Right lobe of liver (tissue), 6 donors: Measurements from ENCODE around the gene NRTN. TPM values are rescaled to one million over a fixed set of nuclear protein-coding genes. Genes with fewer than 3 reads are reported as not detected.
A peak's percentile ranks its signal among the peaks of the same experiment; 100 is the strongest.

Source experiments
- ATAC-seq, 4 donors: fragments of 200-7000 bp; cut with Tn5 transposase; one replicate each; pipeline ENCODE4 v1.9.1; 2020; ENCODE audit warnings: mild to moderate bottlenecking in 4 of 4, moderate library complexity in 4 of 4
- DNase-seq, 3 donors: peaks; one replicate each; pipeline ENCODE4 v3.0.0-alpha.2; 2020
- H3K27ac ChIP-seq, 3 donors: fragments of 200-600 bp; one replicate each; pipeline ENCODE4 v1.8.0; 2022
- H3K27me3 ChIP-seq, 2 donors: fragments of 200-600 bp; one replicate each; pipeline ENCODE4 v1.8.0; 2022
- H3K36me3 ChIP-seq, 4 donors: fragments of 200-600 bp; sonication (generic) in 1 of 4; one replicate each; pipeline versions ENCODE4 v1.5.1 to v1.8.0; 2017 to 2022; ENCODE audit warnings: control low read depth in 1 of 4
- H3K4me1 ChIP-seq, 4 donors: fragments of 200-600 bp; sonication (generic) in 1 of 4; one replicate each; pipeline versions ENCODE4 v1.5.1 to v1.8.0; 2017 to 2022; ENCODE audit warnings: control low read depth in 1 of 4
- H3K4me3 ChIP-seq, 3 donors: fragments of 200-600 bp; one replicate each; pipeline ENCODE4 v1.8.0; 2022
- H3K9me3 ChIP-seq, 4 donors: fragments of 200-600 bp; sonication (generic) in 1 of 4; one replicate each; pipeline versions ENCODE4 v1.5.1 to v1.8.0; 2017 to 2022; ENCODE audit warnings: control low read depth in 1 of 4
- POLR2A ChIP-seq: fragments of 450-650 bp; IDR thresholded peaks from one replicate; pipeline ENCODE4 v1.6.1; 2017; ENCODE audit warnings: antibody characterized with exemption, mild to moderate bottlenecking
- WGBS: methylation state at CpG from one replicate; pipeline ENCODE4 v1.1.6; 2018; ENCODE audit warnings: low coverage, low lambda C conversion rate; ENCODE audit not compliant: insufficient coverage; ENCODE audit errors: missing lambda C conversion rate; 5-methylcytosine and 5-hydroxymethylcytosine counted together
- intact Hi-C, 2 donors: fragments of 100-400 bp; cut with DNase I; formaldehyde crosslinking; loops; one replicate each; pipeline versions ENCODE4 v1.11.2 to v1.14.1; 2022
- total RNA-seq, 6 experiments: library from RNA; depleted of rRNA in 2 of 6; stranded (reverse); fragments of >200 nt in 2 of 6; fragmentation: NEBNext Ultra II Directional in 3 of 6; extraction: Animal tissue kit (Norgen Biotek cat#: 25700) in 3 of 6; gene quantifications; one replicate each; pipeline versions ENCODE4 v1.1.0 to v1.2.4, GENCODE V29; 2016 to 2023
- TF ChIP-seq, protein P1 (sequence below), 4 donors: fragments of 200-600 bp in 3 of 4; fragments of 450-650 bp in 1 of 4; IDR thresholded peaks; one replicate each; pipeline versions ENCODE4 v1.5.1 to v1.8.0; 2016 to 2022; ENCODE audit warnings: antibody characterized with exemption in 4 of 4, mild to moderate bottlenecking in 2 of 4
- donor health status: DM: no; HTN: yes; CAD: no.
- donor health status: DM: no; HTN: no; CAD: no.
- donor health status: DM: no; HTN: no; CAD: no.
- donor health status: DM: no; HTN: yes; CAD: no.
- donor health status: DM: no; HTN: yes; CAD: no.

Gene NRTN
- total RNA-seq, 6 experiments from 2014 or later = 4.7 to 11.6 (median 9.8) TPM

DNA sequence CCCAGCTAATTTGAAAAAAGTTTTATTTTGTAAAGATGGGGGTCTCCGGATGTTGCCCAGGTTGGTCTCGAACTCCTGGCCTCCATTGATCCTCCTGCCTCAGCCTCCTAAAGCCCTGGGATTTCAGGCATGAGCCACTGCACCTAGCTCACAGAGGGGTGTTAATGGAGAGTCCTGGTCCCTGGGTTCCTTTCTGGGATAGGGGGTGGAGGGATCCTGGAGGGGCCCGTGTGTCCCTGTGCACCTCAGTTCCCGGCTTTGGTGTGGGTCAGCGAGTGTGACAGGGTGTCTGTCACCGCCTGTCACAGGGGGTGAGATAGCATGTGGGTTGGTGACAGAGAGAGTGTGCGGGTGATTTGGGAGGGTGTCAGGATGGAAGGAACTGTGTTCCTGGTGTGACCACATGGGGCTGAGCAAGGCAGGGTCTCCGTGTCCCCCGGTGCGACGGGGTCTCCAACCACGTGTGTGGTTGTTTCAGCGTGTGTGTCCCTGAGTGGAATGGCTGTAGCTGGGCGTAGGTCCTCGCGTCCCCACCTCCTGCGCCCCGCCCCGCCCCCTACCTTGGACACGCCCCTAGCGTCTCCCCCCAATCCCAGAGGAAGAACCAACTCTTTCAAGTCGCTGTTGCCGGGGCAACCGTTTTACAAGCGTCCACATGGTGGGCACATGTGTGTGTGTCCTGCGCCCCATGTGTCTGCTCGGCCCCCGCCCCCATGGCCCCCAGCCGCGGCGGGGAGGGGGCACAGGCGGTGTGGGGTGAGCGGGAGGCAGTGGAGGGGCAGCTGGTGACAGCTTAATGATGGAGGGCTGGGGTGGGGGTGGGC is 2.9 kb upstream of the NRTN start:
- ATAC-seq (no peak), DNase-seq (no peak)
- intact Hi-C loops = loop anchor here in 1 of 2 donors (10.0 kb wide), 1 partner anchor 163 kb away; no protein-coding TSS in a partner anchor
- H3K36me3 ChIP-seq = no peaks in the 10 kb centered on the region
- peak overlapping the region in 1 of 3 donors; percentile 40 for H3K27ac ChIP-seq
- H3K27me3 ChIP-seq = no peaks in the 10 kb centered on the region
- no peak overlapping the region for H3K4me3 ChIP-seq
- WGBS = 42% methylated on average over 7 of the region's 33 CpGs
- H3K9me3 ChIP-seq = no peaks in the 10 kb centered on the region
- TF ChIP-seq POLR2A = no peak
- TF ChIP-seq, protein P1, sequence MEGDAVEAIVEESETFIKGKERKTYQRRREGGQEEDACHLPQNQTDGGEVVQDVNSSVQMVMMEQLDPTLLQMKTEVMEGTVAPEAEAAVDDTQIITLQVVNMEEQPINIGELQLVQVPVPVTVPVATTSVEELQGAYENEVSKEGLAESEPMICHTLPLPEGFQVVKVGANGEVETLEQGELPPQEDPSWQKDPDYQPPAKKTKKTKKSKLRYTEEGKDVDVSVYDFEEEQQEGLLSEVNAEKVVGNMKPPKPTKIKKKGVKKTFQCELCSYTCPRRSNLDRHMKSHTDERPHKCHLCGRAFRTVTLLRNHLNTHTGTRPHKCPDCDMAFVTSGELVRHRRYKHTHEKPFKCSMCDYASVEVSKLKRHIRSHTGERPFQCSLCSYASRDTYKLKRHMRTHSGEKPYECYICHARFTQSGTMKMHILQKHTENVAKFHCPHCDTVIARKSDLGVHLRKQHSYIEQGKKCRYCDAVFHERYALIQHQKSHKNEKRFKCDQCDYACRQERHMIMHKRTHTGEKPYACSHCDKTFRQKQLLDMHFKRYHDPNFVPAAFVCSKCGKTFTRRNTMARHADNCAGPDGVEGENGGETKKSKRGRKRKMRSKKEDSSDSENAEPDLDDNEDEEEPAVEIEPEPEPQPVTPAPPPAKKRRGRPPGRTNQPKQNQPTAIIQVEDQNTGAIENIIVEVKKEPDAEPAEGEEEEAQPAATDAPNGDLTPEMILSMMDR (IDR thresholded peaks at IDR 0.05) = no peak
- H3K4me1 ChIP-seq = peaks cover 0 to 46% (median 21%) of the 10 kb centered on the region in 4 donors

DNA sequence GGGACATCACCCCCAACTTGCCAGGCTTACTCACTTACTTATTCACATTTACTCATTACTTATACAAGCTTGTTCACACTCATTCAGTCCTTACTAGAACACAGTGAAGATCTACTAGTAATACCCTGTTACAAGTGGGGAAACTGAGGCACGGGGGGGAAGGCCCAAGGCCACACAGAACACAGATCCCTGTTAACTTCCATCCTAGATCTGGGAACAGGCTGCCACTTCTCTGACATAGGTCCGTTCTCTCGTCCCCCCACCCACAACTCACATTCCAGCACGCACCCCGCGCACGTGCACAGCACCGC is 1.5 kb upstream of the NRTN start:
- ATAC-seq (no peak), DNase-seq (no peak)
- no peak for TF ChIP-seq POLR2A
- TF ChIP-seq, protein P1 (IDR thresholded peaks at IDR 0.05) = no peak
- H3K9me3 ChIP-seq = no peaks in the 10 kb centered on the region
- no peaks in the 10 kb centered on the region for H3K27me3 ChIP-seq
- peaks cover 0 to 46% (median 21%) of the 10 kb centered on the region in 4 donors for H3K4me1 ChIP-seq
- no peak overlapping the region for H3K27ac ChIP-seq
- no peaks in the 10 kb centered on the region for H3K36me3 ChIP-seq
- H3K4me3 ChIP-seq = peak overlapping the region; percentile 24 to 44 (median 32)
- intact Hi-C loops = loop anchor here in 1 of 2 donors (10.0 kb wide), 1 partner anchor 161 kb away; no protein-coding TSS in a partner anchor
- 8% methylated on average over 2 of the region's 8 CpGs for WGBS

DNA sequence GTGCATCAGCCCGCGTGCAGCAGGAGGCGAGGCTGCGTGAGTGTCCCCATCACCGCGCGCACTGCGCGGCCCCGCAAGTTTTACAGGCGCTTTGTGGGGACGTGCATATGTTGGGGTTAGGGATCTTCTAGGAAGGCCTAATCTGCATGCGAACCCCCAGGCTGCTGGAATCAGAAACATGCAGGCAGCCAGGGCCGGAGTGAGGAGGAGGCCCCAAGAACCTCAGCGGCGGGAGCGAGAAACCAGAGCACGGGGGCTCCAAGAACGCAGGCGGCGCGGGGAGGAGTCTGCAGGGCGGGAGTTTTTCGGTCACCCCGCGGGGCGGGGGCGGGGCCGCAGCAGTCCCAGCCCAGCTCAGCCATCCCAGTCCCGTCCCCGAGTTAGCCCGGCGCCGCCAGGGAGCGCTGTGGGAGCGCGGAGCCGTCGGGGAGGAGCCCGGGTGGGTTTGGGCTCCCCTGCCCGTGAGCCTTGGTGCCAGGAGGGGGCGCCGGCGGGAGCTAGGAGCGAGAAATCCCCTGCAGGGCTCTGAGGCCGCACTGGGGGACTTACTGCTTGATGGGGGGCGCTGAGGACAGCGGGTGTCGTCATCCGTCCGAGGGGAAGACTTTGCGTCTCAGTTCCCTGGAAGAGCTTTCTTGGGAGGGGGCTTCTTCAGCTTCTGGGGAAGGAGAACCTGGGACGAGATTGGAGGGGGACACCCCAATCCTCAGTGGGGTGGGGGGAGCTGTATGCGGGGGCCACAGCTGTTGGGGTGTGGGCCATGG is 933 bp upstream of the NRTN start:
- peak overlapping the region; percentile 24 to 44 (median 32) for H3K4me3 ChIP-seq
- no peaks in the 10 kb centered on the region for H3K9me3 ChIP-seq
- WGBS = 0% methylated on average over 15 of the region's 54 CpGs
- DNase-seq (peak; percentile 92 to 94 (median 93)), ATAC-seq (peak; percentile 73 to 86 (median 79))
- no peaks in the 10 kb centered on the region for H3K27me3 ChIP-seq
- H3K4me1 ChIP-seq = peaks cover 0 to 42% (median 19%) of the 10 kb centered on the region in 4 donors
- intact Hi-C loops = loop anchor here in 1 of 2 donors (10.0 kb wide), 1 partner anchor 161 kb away; no protein-coding TSS in a partner anchor
- H3K36me3 ChIP-seq = no peaks in the 10 kb centered on the region
- no peak overlapping the region for H3K27ac ChIP-seq
- no peak for TF ChIP-seq POLR2A
- TF ChIP-seq, protein P1 (IDR thresholded peaks at IDR 0.05) = peak; percentile 94 to 98 (median 96)

DNA sequence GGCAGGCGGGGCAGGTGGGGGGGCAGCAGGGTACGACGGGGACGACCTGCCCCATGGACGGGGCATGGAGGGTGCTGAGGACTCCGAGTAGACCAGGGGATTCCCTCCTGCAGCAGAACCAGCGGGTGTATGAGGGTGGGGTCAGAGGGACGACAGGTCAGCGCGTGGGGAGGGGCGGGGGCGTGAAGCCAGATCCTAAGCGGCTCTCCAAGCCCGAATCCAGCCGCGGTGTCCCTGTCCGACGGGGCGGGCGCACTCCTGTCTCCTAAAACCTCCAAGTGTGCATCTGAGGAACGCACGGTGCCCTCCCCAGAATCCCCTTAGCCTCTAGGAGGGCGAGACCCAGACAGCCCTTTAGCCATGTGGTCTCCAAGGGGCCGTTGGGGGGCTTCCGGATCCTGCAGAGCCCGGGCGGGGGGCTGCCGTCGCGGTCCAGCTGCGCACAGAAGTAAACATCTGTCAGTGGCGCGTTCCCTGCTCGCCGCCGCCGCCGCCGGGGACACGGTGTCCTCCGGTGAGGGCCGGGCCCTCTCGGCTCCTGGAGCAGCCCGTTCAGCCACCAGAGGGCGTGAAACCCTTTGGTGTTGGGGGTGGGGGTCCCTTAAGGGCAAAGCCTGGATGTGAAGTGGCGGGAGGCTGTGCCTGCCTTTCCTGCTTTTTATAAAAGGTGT is 730 bp downstream of the NRTN start:
- H3K27ac ChIP-seq = no peak overlapping the region
- intact Hi-C loops = loop anchor here (5.0 to 10.0 kb wide), 2 partner anchors 87 to 159 kb away; no protein-coding TSS in a partner anchor
- DNase-seq = peak; percentile 80 to 83 (median 82)
- H3K9me3 ChIP-seq = no peaks in the 10 kb centered on the region
- H3K36me3 ChIP-seq = no peaks in the 10 kb centered on the region
- H3K4me1 ChIP-seq = peaks cover 0 to 33% (median 9%) of the 10 kb centered on the region in 4 donors
- ATAC-seq = peak; percentile 46 to 61 (median 56)
- TF ChIP-seq, protein P1 (IDR thresholded peaks at IDR 0.05) = peak; percentile 82 to 90 (median 85)
- TF ChIP-seq POLR2A = no peak
- H3K4me3 ChIP-seq = peak overlapping the region; percentile 35 to 49 (median 48)
- no peaks in the 10 kb centered on the region for H3K27me3 ChIP-seq
- WGBS = 2% methylated on average over 5 of the region's 46 CpGs
